SU-DHL-6 (cell line): ENCODE data around the gene SYTL1.
"Not testable (repeated sequence)": the region's sequence is repeated elsewhere in the genome, so short reads cannot be mapped to it uniquely, and the experiment has no call there.

Source experiments
- H2AFZ ChIP-seq: fragments of 200-600 bp; sonication (generic); 2 replicates; pipeline ENCODE4 v1.6.1; 2014; ENCODE audit warnings: low read depth, mild to moderate bottlenecking, moderate library complexity, mixed read lengths, antibody characterized with exemption, low read length; ENCODE audit not compliant: severe bottlenecking
- H3F3A ChIP-seq: fragments of 200-600 bp; shearing (Covaris generic); 2 replicates; pipeline ENCODE4 v1.6.0; 2016; ENCODE audit warnings: antibody characterized with exemption, mild to moderate bottlenecking; ENCODE audit not compliant: insufficient read depth
- H3K27ac ChIP-seq: fragments of 200-600 bp; sonication (generic); 2 replicates; pipeline ENCODE4 v1.5.1; 2016; ENCODE audit warnings: low read depth, mild to moderate bottlenecking, low read length, moderate library complexity, mixed read lengths
- H3K27me3 ChIP-seq: fragments of 200-600 bp; sonication (generic), shearing (Covaris generic); 2 replicates; pipeline ENCODE4 v1.6.0; 2014; ENCODE audit warnings: mild to moderate bottlenecking, low read length
- H3K36me3 ChIP-seq: fragments of 200-600 bp; sonication (generic); 2 replicates; pipeline ENCODE4 v1.6.1; 2014; ENCODE audit warnings: mild to moderate bottlenecking, low read length, mixed read lengths
- H3K4me2 ChIP-seq: fragments of 300-600, 200-600 bp; shearing (Covaris generic), sonication (generic); 2 replicates; pipeline ENCODE4 v1.6.0; 2014; ENCODE audit warnings: low read length, low read depth, mild to moderate bottlenecking; ENCODE audit not compliant: poor library complexity, severe bottlenecking
- H3K4me3 ChIP-seq: fragments of 200-600 bp; sonication (generic); 2 replicates; pipeline ENCODE4 v1.5.1; 2014; ENCODE audit warnings: antibody characterized with exemption, low read length, mild to moderate bottlenecking, mixed read lengths; ENCODE audit not compliant: insufficient read depth, poor library complexity, severe bottlenecking
- H3K79me2 ChIP-seq: fragments of 200-600 bp; sonication (generic); 2 replicates; pipeline ENCODE4 v1.6.1; 2014; ENCODE audit warnings: mild to moderate bottlenecking, low read length, moderate library complexity; ENCODE audit not compliant: insufficient read depth
- H3K9ac ChIP-seq: fragments of 200-600 bp; sonication (generic); 2 replicates; pipeline ENCODE4 v1.7.0; 2014; ENCODE audit warnings: mild to moderate bottlenecking, low read length
- H3K9me2 ChIP-seq: fragments of 200-600 bp; sonication (generic); replicated peaks from 2 replicates; pipeline ENCODE4 v1.6.1; 2014; ENCODE audit warnings: low read length; ENCODE audit not compliant: insufficient read depth
- H3K9me3 ChIP-seq: fragments of 200-600 bp; sonication (generic); 2 replicates; pipeline ENCODE4 v1.6.1; 2014; ENCODE audit warnings: low read length, mixed read lengths; ENCODE audit not compliant: insufficient read depth
- H4K20me1 ChIP-seq: fragments of 200-600 bp; sonication (generic); 2 replicates; pipeline ENCODE4 v1.6.1; 2014; ENCODE audit warnings: low read depth, mild to moderate bottlenecking, antibody characterized with exemption, low read length, moderate library complexity, mixed read lengths
- EZH2phosphoT487 ChIP-seq: fragments of 200-600 bp; sonication (generic), shearing (Covaris generic); conservative IDR thresholded peaks from 2 replicates; pipeline ENCODE4 v1.6.1; 2018; ENCODE audit warnings: mild to moderate bottlenecking, antibody characterized with exemption, low read length, moderate library complexity, mixed read lengths
- TF ChIP-seq, protein P1 (sequence below): fragments of 200-600 bp; sonication (generic); IDR thresholded peaks from one replicate; pipeline ENCODE4 v1.5.1; 2017; ENCODE audit warnings: antibody characterized with exemption, mild to moderate bottlenecking, low read length, moderate library complexity; ENCODE audit not compliant: insufficient read depth, poor library complexity, severe bottlenecking

SYTL1 gene

DNA sequence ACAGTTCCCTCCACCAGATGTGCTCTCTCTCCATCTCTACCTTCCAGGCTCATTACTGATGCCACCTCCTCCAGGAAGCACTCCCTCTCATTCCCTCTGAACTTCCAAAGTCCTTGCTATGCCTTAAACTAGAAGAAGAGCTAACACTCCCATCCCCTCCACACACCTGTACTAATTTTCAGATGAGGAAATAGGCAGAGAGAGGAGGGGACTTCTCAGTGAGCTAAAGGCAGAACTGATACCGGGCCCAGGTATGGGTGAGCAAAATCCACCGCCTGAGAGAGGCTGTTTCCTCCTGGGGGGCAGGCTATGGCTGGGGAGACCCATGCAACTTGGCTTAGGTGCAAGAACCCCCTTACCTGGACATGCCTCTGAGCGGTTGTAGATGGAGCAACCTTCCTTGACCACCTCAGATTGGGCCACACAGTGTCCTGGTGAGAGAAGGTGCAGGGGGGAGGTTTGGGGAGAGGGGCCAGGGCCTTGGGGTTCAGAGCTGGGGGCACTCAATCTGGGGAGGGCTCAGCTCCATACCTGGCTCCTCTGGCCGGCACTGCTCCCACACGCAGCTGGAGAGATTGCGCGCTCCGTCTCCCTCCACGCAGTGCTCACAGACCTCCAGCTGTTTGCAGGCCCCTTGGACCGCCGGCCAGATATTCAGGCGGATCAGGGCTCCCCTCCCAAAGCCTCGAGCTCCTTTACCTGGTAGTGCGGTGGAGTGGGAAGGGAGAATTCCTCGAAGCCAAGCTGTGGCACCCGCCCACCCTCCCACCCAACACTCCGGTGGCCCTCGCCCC lies 40.3 kb downstream of the SYTL1 start:
- H3K36me3 ChIP-seq: no peaks in the 10 kb centered on the region
- no peak overlapping the region for H3K4me3 ChIP-seq
- H4K20me1 ChIP-seq: no peaks in the 10 kb centered on the region
- no peaks in the 10 kb centered on the region for H3K9me2 ChIP-seq
- no peak for TF ChIP-seq EZH2phosphoT487
- TF ChIP-seq, protein P1, sequence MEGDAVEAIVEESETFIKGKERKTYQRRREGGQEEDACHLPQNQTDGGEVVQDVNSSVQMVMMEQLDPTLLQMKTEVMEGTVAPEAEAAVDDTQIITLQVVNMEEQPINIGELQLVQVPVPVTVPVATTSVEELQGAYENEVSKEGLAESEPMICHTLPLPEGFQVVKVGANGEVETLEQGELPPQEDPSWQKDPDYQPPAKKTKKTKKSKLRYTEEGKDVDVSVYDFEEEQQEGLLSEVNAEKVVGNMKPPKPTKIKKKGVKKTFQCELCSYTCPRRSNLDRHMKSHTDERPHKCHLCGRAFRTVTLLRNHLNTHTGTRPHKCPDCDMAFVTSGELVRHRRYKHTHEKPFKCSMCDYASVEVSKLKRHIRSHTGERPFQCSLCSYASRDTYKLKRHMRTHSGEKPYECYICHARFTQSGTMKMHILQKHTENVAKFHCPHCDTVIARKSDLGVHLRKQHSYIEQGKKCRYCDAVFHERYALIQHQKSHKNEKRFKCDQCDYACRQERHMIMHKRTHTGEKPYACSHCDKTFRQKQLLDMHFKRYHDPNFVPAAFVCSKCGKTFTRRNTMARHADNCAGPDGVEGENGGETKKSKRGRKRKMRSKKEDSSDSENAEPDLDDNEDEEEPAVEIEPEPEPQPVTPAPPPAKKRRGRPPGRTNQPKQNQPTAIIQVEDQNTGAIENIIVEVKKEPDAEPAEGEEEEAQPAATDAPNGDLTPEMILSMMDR: no peak
- H3K79me2 ChIP-seq: no peaks in the 10 kb centered on the region
- H3F3A ChIP-seq: no peaks in the 10 kb centered on the region
- no peak overlapping the region for H3K27ac ChIP-seq
- no peak overlapping the region for H3K4me2 ChIP-seq
- no peak overlapping the region for H3K9ac ChIP-seq
- H2AFZ ChIP-seq: no peak overlapping the region
- no peaks in the 10 kb centered on the region for H3K27me3 ChIP-seq
- no peaks in the 10 kb centered on the region for H3K9me3 ChIP-seq

DNA sequence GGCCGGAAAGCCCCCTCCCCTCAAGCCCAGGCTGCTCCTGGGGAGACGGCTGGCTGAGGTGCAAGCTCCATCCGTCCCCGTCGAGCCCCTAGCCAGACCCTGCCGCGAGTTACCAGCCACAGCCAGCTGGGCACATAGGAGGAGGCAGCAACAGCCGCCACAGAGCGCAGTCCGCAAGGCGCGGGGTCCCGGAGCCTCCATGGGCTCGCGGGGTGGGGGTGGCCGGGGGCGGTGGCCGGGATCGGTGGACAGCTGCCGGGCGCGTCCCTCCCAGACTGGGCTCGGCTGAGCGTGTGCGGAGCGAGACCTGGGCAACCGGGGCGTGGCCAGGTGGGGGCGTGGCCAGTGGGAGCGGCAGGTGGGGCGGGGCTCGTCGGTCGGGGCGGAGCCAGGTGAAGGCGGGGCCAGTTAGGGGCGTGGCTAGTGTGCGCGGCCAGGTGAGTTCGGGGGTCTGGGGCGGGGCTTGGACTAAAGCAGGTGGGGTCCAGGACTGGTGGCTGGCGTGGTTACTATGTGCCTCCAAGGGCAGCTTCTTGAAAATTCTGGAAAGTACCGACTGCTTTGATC lies 41.3 kb downstream of the SYTL1 start, which contains the start of gene CD164L2:
TSS of gene CD164L2 (minus strand) at position 295 of the 567 bp plus-strand sequence. CDS start at position 201, 94 bp downstream.
- H3K9me2 ChIP-seq: no peaks in the 10 kb centered on the region
- no peak for TF ChIP-seq EZH2phosphoT487
- TF ChIP-seq, protein P1: no peak
- no peaks in the 10 kb centered on the region for H3F3A ChIP-seq
- no peaks in the 10 kb centered on the region for H3K36me3 ChIP-seq
- H3K4me2 ChIP-seq: no peak within 1 kb of the TSS
- H2AFZ ChIP-seq: no peak within 1 kb of the TSS
- H3K27me3 ChIP-seq: no peaks in the 10 kb centered on the region
- no peak within 1 kb of the TSS for H3K4me3 ChIP-seq
- H3K9ac ChIP-seq: no peak within 1 kb of the TSS
- H4K20me1 ChIP-seq: no peaks in the 10 kb centered on the region
- H3K9me3 ChIP-seq: no peaks in the 10 kb centered on the region
- H3K79me2 ChIP-seq: no peaks in the 10 kb centered on the region
- H3K27ac ChIP-seq: no peak within 1 kb of the TSS

DNA sequence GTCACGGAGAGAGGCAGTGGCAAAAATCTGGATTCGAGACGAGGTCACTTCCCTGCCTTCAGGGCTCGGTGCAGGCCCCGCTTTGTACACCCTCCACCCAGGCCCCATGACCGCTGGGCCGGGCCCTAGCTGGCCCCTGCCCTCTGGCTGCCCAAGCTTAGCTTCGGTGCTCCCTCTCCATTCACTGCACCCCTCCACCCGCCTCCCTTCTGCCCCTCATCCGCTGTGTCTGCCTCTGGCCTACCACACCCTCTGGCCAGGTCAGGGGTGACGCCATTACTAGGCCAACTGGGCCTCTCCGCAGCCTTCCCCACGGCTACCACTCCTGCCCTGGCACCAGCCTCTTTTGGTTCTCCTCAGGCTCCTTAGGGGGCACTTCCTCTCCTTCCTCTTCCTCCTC lies 41.8 kb downstream of the SYTL1 start:
- no peaks in the 10 kb centered on the region for H3K9me3 ChIP-seq
- H3K27me3 ChIP-seq: no peaks in the 10 kb centered on the region
- no peak overlapping the region for H2AFZ ChIP-seq
- H3K9ac ChIP-seq: no peak overlapping the region
- no peak for TF ChIP-seq EZH2phosphoT487
- TF ChIP-seq, protein P1: no peak
- no peaks in the 10 kb centered on the region for H3K9me2 ChIP-seq
- H3K4me3 ChIP-seq: no peak overlapping the region
- H4K20me1 ChIP-seq: no peaks in the 10 kb centered on the region
- no peaks in the 10 kb centered on the region for H3K79me2 ChIP-seq
- H3K27ac ChIP-seq: no peak overlapping the region
- no peaks in the 10 kb centered on the region for H3K36me3 ChIP-seq
- no peak overlapping the region for H3K4me2 ChIP-seq
- no peaks in the 10 kb centered on the region for H3F3A ChIP-seq

DNA sequence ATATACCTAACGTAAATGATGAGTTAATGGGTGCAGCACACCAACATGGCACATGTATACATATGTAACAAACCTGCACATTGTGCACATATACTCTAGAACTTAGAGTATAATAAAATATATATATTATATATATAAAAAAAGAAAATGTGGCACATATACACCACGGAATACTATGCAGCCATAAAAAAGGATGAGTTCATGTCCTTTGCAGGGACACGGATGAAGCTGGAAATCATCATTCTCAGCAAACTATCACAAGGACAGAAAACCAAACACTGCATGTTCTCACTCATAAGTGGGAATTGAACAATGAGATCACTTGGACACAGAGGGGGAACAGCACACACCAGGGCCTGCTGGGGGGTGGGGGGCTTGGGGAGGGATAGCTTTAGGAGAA lies 43.0 kb downstream of the SYTL1 start:
- not testable (repeated sequence) for H4K20me1 ChIP-seq, H3K79me2 ChIP-seq, H3K27me3 ChIP-seq, H3K9me2 ChIP-seq, H2AFZ ChIP-seq, H3K9me3 ChIP-seq, H3K4me2 ChIP-seq, H3K36me3 ChIP-seq, H3K4me3 ChIP-seq, H3F3A ChIP-seq, H3K9ac ChIP-seq, H3K27ac ChIP-seq
